Right ventricle myocardium superior (tissue), 1 donor: ENCODE measurements around the gene ABHD3. TPM values are rescaled to one million over a fixed set of nuclear protein-coding genes. Genes with fewer than 3 reads are reported as not detected.
"Not testable (repeated sequence)": the region's sequence is repeated elsewhere in the genome, so short reads cannot be mapped to it uniquely, and the experiment has no call there.

Experiments used
- ATAC-seq: fragments of 200-7000 bp; cut with Tn5 transposase; one replicate; pipeline ENCODE4 v1.9.1; 2020; ENCODE audit warnings: mild to moderate bottlenecking; ENCODE audit not compliant: poor library complexity
- DNase-seq: peaks from one replicate; pipeline ENCODE4 v3.0.0-alpha.2; 2020
- intact Hi-C: fragments of 100-400 bp; cut with DNase I; formaldehyde crosslinking; loops from one replicate; pipeline ENCODE4 v1.11.2; 2022
- total RNA-seq: library from RNA; stranded (reverse); fragmentation: NEBNext Ultra II Directional; extraction: Animal tissue kit (Norgen Biotek cat#: 25700); gene quantifications from one replicate; pipeline ENCODE4 v1.2.1, GENCODE V29; 2021
- donor health status: DM: no; HTN: yes; CAD: no; lungs with severe emphysema.

ABHD3 gene
- total RNA-seq, 1 donor from 2014 or later: 5.0 TPM

DNA sequence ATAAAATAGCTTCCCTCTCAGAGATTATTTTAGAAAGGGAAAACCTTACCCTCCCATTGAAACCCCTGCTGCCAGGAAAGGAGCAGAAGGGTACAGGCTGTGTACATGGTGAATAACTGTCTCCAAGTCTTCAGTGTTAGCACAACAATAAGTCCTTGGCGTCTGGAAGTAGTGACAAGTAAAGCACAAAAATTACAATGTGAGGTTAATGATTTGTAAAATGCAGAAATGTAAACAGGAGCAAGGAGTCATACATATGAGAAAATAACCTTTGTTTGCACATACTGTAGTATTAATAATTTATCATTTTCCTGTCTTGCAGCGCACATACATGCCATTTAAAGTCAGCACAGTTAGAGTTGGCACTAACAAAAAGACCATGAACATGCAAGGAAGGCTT is 40.5 kb downstream of the ABHD3 start:
- DNase-seq (no peak), ATAC-seq (peak; percentile 31)
- intact Hi-C loops: no loop called here

DNA sequence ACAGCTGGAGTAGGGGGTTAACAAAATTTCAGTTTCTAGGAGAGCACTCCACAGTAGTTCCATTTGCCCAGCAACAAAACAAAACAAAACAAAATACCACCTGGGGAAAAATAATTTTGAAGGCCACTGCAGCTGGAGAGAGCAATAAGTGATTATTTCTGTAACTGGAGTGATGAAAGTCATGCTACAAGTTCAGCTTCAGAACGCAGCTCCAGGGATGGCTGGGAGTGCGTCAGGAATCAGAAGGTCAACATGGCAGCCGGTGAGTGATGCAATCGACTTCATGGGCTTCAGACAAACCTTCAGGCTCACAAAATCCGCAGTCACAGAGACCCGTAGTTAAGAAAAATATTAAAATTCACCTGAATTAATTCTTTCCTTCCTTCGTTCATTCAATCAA is 41.0 kb downstream of the ABHD3 start:
- intact Hi-C loops: no loop called here
- DNase-seq (no peak), ATAC-seq (peak; percentile 82)

DNA sequence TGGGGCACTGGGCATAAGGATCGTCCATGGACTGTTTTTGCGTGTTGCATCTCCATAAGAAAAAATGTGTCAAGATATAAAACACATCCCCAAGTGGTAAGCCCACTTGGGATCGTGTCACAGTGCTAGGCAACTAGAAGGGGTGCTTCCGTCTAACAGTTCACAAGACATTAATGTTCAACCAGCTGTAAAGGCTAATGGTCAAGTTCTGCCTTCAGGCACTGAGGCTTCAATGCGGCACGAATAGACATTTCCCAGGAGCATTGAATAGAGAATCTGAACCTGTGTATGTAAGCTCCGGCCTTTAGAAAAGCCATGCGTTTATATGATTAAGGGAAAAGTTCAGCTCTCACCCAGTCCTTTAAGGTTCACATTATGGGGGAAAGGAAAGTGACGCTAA is 42.0 kb downstream of the ABHD3 start:
- ATAC-seq: no peak
- DNase-seq: no peak
- intact Hi-C loops: no loop called here

DNA sequence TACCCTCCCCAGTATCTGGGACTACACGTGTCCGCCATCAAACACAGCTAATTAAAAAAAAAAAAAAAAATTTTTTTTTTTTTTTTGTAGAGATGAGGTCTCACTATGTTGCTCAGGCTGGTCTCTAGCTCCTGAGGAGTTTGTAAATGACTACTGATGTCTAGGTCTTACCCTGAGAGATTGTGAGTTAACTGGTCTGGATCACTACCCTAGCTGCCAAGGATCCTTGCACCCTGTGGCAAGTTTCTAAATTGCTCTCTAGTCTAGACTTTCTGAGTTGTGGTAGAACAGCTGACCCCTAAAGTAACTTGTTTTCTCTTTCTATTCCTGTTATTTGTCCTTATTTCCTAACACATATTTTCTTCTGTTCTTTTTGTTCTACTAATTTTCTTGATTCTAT is 44.5 kb downstream of the ABHD3 start:
- DNase-seq: no peak
- intact Hi-C loops: no loop called here
- no peak for ATAC-seq

DNA sequence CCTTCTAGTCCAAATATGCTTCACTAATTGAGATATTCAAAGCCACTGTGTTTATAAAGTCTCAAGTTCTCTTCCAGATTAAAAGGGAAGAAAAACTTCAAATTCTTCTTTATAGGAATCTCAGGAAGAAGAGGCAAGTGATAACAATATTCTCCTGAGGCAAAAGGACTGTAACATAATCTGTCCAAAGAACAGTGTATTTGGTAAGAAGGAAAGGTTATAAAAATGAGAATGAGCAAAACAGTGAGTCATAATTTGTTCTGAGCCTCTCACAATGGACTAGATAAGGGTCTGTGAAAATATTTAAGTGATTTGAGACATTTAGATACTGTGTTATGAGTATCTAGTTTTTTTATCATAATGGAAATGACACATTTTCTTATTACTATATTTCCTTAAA is 48.2 kb downstream of the ABHD3 start:
- intact Hi-C loops: no loop called here
- ATAC-seq (no peak), DNase-seq (no peak)

DNA sequence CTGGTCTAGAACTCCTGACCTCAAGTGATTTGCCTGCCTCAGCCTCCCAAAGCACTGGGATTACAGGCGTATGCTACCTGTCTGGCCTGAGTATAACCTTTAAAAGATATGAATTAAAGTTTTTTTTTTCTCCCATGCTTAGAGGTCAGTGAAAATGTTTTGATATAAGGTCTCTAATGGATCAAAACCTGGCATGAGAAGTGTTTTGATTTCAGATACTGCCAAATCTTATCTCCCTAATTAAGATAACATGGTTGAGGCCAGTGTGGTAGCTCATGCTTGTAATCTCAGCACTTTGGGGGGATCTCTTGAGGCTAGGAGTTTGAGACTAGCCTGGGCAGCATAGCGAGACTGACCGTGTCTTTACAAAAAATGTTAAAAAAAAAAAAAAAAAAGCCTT is 51.2 kb downstream of the ABHD3 start:
- no peak for ATAC-seq
- DNase-seq: no peak
- intact Hi-C loops: no loop called here

DNA sequence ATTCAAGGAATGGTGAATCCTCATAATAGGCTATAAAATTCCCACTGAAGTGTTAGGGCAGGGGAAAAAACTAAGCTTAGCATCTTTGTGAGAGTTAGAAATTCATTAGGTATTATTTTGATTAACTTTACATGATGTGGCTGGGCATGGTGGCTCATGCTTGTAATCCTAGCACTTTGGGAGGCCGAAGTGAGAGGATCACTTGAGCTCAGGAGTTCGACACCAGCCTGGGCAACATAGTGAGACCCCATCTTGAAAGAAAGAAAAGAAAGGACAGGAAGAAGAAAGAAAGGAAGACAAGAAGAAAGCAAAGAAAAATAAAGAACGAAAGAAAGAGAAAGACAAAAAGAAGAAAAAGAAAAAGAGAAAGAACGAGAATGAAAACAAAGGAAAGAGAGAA is 52.5 kb downstream of the ABHD3 start:
- ATAC-seq (no peak), DNase-seq (no peak)
- intact Hi-C loops: no loop called here

DNA sequence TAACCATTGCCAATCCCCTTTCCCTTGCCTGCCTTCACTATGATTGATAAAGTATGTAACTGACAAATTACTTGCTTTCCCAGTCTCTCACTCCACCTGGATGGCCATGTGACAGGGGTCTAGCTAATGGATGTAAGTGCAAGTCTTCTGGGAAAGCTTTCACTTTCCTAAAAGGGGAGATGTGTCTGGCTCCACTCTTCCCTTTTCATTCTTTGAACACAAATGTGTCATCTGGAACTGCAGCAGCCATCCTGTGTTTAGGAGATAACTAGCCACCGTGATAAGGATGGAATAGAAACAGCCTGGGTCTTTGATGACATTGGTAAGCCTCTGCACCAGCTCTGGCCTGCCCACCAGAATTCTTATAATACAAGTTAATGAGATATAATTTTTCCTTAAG is 54.3 kb downstream of the ABHD3 start:
- intact Hi-C loops: no loop called here
- ATAC-seq: no peak
- DNase-seq: no peak

DNA sequence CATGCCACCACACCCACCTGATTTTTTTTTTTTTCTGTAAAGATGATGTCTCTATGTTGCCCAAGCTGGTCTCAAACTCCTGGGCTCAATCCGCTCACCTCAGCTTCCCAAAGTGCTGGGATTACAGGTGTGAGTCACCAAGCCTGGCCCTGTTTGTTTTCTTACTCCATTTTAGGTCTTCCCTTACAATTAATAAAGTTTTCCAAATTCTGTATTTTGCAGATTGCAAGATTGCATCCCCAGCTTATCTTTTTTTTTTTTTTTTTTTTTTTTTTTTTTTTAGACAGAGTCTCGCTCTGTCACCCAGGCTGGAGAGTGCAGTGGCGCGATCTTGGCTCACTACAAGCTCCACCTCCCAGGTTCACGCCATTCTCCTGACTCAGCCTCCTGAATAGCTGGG is 64.2 kb downstream of the ABHD3 start:
- DNase-seq, intact Hi-C loops, ATAC-seq: not testable (repeated sequence)

DNA sequence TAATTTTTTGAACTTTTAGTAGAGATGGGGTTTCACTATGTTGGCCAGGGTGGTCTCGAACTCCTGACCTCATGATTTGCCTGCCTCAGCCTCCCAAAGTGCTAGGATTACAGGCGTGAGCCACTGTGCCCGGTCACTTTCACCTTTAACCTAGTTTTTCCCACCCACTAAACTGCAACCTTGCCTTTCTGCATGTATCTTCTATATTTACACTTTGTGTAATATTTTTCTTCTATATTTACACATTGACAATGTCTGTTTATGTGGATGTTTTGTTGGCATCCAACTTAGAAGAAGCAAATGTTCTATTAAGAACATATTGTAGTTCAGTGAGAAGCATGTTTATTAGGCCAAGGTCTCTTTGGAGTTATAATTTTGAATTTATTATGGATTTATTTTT is 65.8 kb downstream of the ABHD3 start:
- DNase-seq: no peak
- ATAC-seq: no peak
- intact Hi-C loops: no loop called here

DNA sequence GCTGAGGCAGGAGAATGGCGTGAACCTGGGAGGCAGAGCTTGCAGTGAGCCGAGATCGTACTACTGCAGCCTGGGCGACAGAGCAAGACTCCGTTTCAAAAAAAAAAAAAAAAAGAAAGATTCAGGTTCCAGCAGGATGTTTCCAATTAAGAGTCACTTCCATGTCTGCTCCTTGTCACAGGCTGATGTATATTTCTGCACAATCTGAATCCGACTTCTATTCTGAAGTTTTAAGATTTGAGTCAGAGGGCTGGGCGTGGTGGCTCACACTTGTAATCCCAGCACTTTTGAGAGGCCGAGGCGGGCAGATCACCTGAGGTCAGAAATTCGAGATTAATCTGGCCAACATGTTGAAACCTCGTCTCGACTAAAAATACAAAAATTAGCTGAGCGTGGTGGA is 67.8 kb downstream of the ABHD3 start:
- intact Hi-C loops: no loop called here
- no peak for DNase-seq
- ATAC-seq: no peak

DNA sequence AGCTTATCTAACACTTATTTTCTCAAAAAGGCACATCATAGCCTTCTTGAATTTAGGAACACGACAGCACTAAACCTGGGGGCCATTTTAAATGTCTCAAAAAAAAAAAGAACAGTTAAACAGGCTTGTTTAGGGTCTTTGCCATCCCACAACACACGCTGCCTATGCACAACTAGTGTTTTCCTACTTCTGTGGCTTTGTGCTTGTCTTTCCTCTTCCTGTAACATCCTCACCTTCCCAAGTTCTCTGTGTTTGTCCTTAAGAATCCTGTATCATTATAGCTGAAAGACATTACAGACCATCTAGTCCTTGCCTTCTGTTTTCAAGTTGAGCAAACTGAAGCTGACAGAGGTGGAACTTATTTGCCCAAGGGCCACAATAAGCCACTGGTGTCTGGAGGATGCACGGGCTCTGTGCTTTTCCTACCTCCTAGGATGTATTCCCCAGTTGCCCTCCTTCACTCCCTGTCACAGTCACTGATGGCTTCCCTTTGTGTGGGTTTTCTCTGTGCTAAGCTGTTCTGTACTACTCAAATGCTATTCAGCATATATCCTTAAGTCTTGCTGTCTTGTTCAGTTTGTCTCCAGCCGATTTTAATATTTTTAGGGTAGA is 69.9 kb downstream of the ABHD3 start:
- intact Hi-C loops: no loop called here
- DNase-seq (no peak), ATAC-seq (no peak)

DNA sequence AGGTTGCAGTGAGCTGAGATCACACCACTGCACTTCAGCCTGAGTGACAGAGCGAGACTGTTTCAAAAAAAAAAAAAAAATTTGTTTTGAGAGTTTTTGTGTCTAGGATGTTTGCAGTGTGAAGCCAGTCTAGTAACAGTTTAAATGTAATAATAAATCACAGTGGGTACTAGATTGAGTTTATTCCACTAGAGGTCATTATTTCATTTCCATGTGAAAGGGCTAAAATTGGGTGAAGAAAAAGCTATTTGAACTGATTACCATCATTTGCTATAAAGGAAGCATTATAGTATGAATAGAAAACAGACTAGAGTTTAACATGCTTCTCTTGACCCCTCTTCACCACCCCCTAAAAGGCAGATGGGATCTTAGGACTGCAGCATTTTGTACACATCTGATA is 72.2 kb downstream of the ABHD3 start:
- intact Hi-C loops: no loop called here
- DNase-seq (no peak), ATAC-seq (no peak)

DNA sequence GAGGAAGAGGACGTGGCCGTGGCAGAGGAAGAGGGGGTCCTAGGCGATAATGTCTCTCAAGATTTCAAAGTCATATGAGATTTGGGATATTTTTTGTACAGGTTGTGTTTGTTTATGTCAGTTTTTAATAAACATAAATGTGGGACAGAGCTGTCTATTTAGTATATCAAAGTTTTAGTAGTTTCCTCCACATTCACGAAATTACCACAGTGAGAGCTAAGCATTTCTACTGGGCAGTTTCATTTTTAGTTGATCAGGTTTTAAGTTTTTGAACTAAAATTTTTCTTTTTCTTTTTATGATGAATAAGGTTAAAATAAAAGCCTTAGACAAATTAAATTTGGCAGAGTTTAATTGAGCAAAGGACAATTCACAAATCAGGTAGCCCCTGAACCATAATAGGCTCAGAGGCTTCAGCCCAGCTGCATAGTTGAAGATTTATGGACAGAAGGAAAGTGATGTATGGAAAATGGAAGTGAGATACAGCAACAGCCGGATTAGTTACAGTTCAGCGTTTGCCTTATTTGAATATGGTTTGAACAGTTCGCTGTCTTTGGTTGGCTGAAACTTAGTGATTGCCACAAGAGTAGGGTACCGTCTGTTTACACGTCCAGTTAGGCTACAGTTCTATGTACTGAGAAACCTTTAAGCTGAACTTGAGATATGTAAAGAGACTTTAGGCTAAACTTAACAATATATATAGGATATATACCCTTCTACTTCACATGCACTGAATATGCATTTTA is 75.3 kb downstream of the ABHD3 start:
- intact Hi-C loops: no loop called here
- ATAC-seq (no peak), DNase-seq (no peak)

DNA sequence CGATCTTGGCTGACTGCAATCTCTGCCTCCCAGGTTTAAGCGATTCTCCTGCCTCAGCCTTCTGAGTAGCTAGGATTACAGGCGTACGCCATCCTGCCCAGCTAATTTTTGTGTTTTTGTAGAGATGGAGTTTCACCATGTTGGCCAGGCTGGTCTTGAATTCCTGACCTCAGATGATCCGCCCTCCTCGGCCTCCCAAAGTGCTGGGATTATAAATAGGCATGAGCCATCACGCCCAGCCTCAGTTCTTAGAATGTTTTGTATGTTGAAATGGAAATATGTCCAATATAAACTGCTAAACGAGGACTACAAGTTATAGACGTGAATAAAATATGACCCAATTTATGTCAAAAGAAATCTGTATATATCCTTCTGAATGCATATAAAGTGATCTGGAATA is 82.9 kb downstream of the ABHD3 start:
- DNase-seq, intact Hi-C loops: not testable (repeated sequence)
- peak; percentile 53 for ATAC-seq

DNA sequence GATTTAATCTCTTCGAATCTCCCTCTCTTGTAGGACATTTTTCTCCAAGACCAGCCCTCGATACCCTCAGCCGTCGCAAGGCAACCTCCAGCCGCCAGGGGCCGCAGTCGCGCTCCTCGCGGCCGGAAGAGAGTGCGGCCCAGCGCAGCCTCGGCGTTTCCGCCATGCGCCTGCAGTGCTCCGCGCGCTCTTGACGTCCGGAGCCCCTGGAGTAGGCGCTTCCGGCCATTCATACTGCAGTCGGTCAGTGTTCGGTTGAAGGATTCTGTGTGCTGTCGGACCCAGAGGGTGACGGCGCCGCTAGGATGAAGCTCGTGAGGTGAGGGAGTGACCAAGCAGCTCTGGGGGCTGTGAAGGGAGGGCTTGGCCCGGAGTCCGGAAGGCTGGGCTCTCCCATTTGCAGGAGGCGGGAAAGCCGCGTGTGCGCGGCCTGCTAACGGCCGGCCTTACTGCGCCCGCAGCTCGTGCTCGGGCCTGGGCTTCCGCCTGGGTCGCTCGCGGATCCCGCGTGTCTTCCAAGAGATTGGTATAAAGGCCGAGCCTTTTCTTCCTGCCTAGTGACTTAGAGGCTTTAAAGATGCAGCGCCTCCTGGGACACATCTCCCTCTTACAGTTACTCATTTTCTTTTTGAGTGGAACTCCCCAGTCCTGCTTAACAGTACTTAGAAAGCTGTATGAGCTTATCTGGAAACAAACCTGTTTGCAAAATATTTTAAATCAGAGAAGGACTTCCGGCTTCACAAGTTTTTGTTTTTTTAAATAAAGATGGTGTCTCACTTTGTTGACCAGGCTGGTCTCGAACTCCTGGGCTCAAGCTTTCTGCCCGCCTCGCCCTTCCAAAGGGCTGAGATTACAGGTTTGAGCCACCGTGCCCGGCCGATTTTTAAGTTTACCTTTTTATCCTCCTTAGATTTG is 92.2 kb downstream of the ABHD3 start, which contains the start of gene SNRPD1:
Gene SNRPD1, plus strand, starts transcription at position 190 of the 915 bp plus-strand sequence. Its CDS starts 116 bp downstream, at position 306.
- intact Hi-C loops: no loop called here
- DNase-seq (peak; percentile 94), ATAC-seq (peak; percentile 100)

DNA sequence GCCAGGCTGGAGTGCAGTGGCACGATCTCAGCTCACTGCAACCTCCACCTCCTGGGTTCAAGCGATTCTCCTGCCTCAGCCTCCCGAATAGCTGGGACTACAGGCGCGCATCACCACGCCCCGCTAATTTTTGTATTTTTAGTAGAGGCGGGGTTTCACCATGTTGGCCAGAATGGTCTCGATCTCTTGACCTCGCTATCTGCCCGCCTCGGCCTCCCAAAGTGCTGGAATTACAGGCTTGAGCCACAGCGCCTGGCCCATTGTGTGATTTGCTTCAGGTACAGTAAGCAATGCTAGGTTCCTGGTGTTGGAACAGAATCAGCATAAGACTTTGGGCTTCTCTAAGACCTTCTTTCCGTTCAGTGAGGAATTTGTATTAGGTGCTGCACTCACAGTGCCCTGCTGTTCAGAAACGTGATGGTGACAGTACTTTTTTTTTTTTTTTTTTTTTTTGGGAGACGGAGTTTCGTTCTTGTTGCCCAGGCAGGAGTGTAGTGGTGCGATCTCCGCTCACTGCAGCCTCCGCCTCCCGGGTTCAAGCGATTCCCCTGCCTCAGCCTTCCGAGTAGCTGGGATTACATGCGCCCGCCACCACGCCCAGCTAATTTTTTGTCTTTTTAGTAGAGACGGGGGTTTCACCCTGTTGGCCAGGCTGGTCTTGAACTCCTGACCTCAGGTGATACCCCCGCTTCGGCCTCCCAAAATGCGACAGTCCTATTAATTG is 93.0 kb downstream of the ABHD3 start:
- ATAC-seq, intact Hi-C loops, DNase-seq: not testable (repeated sequence)

DNA sequence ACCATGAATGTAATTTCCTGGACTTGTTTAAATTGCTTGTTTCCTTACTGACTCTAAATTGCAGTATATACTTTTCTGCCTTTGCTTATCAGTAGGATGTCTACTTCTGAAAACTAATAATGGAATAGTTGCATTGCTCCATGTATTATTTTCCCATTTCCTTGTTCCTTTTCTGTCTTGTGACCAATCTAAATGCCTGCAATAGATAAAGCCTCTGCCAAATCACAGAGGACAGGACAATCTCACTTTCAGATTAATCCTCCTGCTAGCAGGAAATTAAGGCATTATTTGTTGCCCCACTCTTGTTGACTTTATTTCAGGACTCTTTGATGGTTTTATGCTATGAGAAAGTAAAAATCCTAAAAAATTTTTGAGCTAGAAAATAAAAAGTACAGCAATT is 99.4 kb downstream of the ABHD3 start:
- ATAC-seq (no peak), DNase-seq (no peak)
- intact Hi-C loops: no loop called here

DNA sequence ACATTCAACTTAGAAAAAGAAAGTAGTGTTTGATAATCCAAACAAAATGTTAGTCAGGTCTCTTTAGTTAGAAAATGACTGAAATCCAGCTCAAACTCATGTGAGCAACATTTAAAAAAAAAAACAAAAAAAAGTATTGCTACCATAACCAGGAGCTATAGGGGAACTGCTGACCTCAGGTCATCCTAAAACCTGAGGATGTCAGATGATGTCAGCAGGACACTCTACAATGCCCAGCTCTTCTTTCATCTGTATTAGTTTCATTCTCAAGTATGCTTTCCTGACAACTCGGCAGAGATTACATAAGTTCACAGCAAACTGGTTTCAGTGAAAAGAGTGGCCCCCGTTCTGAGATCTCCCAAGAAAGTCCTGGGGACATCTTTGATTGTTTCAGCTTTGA is 99.9 kb downstream of the ABHD3 start:
- DNase-seq (no peak), ATAC-seq (no peak)
- intact Hi-C loops: no loop called here
